C4-2B (cell line): ENCODE data around the gene TMEM129.

Experiments
- CTCF ChIP-seq: fragments of 450-650 bp; conservative IDR thresholded peaks from 2 replicates; pipeline ENCODE4 v1.5.1; 2017; ENCODE audit warnings: mild to moderate bottlenecking
- ZFX ChIP-seq: fragments of 450-650 bp; IDR thresholded peaks from 2 replicates; pipeline ENCODE4 v1.6.1; 2017

GRCh38 chr4:1716065-1716945 lies 4.8 kb downstream of the TMEM129 start:
- no peak for TF ChIP-seq CTCF
- TF ChIP-seq ZFX: no peak
